HG03460 (cell line): ENCODE measurements around the gene IFNK.

Experiments used
- ATAC-seq: cut with Tn5 transposase; IDR thresholded peaks from one replicate; pipeline ENCODE4 v1.9.1; 2021; ENCODE audit not compliant: unreplicated experiment

Gene IFNK

GRCh38 chr9:27572566-27572917, 48.5 kb downstream of the IFNK start:
- peak; percentile 30 for ATAC-seq

GRCh38 chr9:27572918-27573633, 49.0 kb downstream of the IFNK start, which contains the start of gene C9orf72:
C9orf72 (minus strand) TSS chr9:27573481; CDS start chr9:27567120, 6,361 bp downstream.
- ATAC-seq, result peak; percentile 59

GRCh38 chr9:27573634-27574590, 49.8 kb downstream of the IFNK start:
- ATAC-seq, result peak; percentile 84
